ENCODE data around the gene CAPS. TPM values are rescaled to one million over a fixed set of nuclear protein-coding genes. Genes with fewer than 3 reads are reported as not detected.

Gene CAPS
- total RNA-seq, 1 experiment from 2014 or later: 7.2 TPM

- no peaks in the 10 kb centered on the region for H3K9me3 Mint-ChIP-seq (ENCODE audit: unreplicated experiment)
- Histone ChIP-seq H3K9me3 (no peaks in the 10 kb centered on the region), H3K4me3 (ENCODE audit: low read depth, low read length) (no peak overlapping the region), H3K4me1 (peaks cover 5% of the 10 kb centered on the region; the same call in 1 of the 2 replicates), H3K36me3 (ENCODE audit: control insufficient read depth, insufficient read depth, low read length) (no peaks in the 10 kb centered on the region; the same call in 1 of the 2 replicates), H3K27me3 (replicated peaks; ENCODE audit: control insufficient read depth, insufficient read depth, low read length) (no peaks in the 10 kb centered on the region)
- ChIA-PET POLR2A (interaction anchor here (0.6 kb wide), 1 partner anchor 33 kb away, joined by 3 read pairs; no protein-coding TSS in a partner anchor), CTCF (interaction anchor here (1.2 to 2.3 kb wide), 2 partner anchors 88 kb away, joined by 7 to 19 read pairs; partner anchors contain the start of gene NRTN)
- no peak overlapping the region for H3K27ac Mint-ChIP-seq (ENCODE audit: unreplicated experiment)
- intact Hi-C loops (cut with micrococcal nuclease; ENCODE audit: unreplicated experiment): no loop called here
- H3K4me3 Mint-ChIP-seq (ENCODE audit: unreplicated experiment): no peak overlapping the region
- TF ChIP-seq CTCF (IDR thresholded peaks at IDR 0.05; ENCODE audit: insufficient read depth in 1 of 2, low read depth in 1 of 2, low read length in 1 of 2, severe bottlenecking in 1 of 2, unreplicated experiment in 1 of 2): no peak
- peaks cover 9% of the 10 kb centered on the region for H3K4me1 Mint-ChIP-seq (ENCODE audit: low read depth, unreplicated experiment)
- H3K36me3 Mint-ChIP-seq (ENCODE audit: insufficient read depth, unreplicated experiment): peaks cover 38% of the 10 kb centered on the region
- DNase-seq: no peak
- BruUV-seq (replicated peaks): no TSS peak
- no peaks in the 10 kb centered on the region for H3K27me3 Mint-ChIP-seq (ENCODE audit: insufficient read depth, unreplicated experiment)
Measured at GRCh38 chr19:5891572-5891937, 22.5 kb upstream of the CAPS start.

DNA sequence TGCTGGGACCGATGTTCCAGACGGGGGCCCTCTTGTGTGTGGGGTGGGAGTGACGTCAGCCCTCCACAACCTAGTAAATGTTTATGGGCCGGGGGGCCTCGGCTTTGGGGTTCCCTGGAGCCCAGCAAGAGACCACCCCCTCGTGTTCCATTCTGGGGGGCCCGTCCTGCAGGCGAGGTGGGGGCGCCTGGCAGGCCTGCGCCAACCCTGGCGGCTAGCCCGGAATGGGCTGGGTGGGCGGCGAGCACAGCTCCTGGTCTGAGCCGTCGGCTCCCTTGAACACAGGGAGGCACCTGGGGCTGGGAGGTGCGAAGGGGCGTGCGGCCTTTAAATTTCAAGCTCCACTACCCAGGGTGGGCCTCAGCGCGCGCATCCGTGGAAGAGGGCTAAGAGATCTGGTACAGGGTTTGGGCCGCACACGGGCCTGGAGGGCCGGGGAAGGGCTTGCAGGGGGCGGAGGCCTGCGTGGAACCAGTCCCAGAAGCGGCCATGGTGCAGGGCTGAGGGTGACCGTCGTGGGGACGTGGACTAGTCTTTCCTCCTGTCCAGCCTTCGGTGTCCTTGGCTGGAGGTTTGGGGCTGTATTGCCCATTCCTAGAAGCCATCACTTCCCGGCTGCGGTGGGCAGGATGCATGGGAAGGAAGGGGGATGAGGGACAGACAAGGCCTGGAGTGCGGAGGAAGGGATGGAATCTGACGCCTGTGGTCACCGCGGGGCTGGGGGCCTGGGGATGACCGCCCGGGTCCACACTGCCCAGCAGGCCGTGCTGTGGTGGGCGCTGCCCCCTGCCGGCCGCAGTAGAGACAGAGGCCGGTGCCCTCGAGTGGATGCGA is 21.9 kb upstream of the CAPS start:
- BruUV-seq (replicated peaks): no TSS peak

More for the DNA sequence above, 21.9 kb upstream of the CAPS start:
- Histone ChIP-seq H3K4me3 (ENCODE audit: low read depth, low read length) (no peak overlapping the region), H3K36me3 (ENCODE audit: control insufficient read depth, insufficient read depth, low read length) (no peaks in the 10 kb centered on the region; the same call in 1 of the 2 replicates), H3K27me3 (replicated peaks; ENCODE audit: control insufficient read depth, insufficient read depth, low read length) (no peaks in the 10 kb centered on the region), H3K9me3 (no peaks in the 10 kb centered on the region), H3K4me1 (peaks cover 5% of the 10 kb centered on the region; the same call in 1 of the 2 replicates)
- POLR2A ChIA-PET: interaction anchor here (0.6 kb wide), 1 partner anchor 33 kb away, joined by 3 read pairs; no protein-coding TSS in a partner anchor
- CTCF ChIA-PET: interaction anchor here (1.2 kb wide), 1 partner anchor 88 kb away, joined by 7 read pairs; no protein-coding TSS in a partner anchor
- Mint-ChIP-seq H3K27me3 (ENCODE audit: insufficient read depth, unreplicated experiment) (no peaks in the 10 kb centered on the region), H3K36me3 (ENCODE audit: insufficient read depth, unreplicated experiment) (peaks cover 38% of the 10 kb centered on the region), H3K4me1 (ENCODE audit: low read depth, unreplicated experiment) (peaks cover 9% of the 10 kb centered on the region), H3K27ac (ENCODE audit: unreplicated experiment) (peak overlapping the region; percentile 65), H3K9me3 (ENCODE audit: unreplicated experiment) (no peaks in the 10 kb centered on the region), H3K4me3 (ENCODE audit: unreplicated experiment) (no peak overlapping the region)
- TF ChIP-seq CTCF (IDR thresholded peaks at IDR 0.05; ENCODE audit: insufficient read depth in 1 of 2, low read depth in 1 of 2, low read length in 1 of 2, severe bottlenecking in 1 of 2, unreplicated experiment in 1 of 2): peak; percentile 74 to 86
- intact Hi-C loops (cut with micrococcal nuclease; ENCODE audit: unreplicated experiment): loop anchor here (1.0 to 2.0 kb wide), 2 partner anchors 87 to 119 kb away; partner anchors contain the start of gene NRTN
- DNase-seq: peak in 1 of 2 experiments; percentile 64
